ENCODE measurements around the gene MISP.
"Not testable (repeated sequence)": the region's sequence is repeated elsewhere in the genome, so short reads cannot be mapped to it uniquely, and the experiment has no call there.

Gene MISP

DNA sequence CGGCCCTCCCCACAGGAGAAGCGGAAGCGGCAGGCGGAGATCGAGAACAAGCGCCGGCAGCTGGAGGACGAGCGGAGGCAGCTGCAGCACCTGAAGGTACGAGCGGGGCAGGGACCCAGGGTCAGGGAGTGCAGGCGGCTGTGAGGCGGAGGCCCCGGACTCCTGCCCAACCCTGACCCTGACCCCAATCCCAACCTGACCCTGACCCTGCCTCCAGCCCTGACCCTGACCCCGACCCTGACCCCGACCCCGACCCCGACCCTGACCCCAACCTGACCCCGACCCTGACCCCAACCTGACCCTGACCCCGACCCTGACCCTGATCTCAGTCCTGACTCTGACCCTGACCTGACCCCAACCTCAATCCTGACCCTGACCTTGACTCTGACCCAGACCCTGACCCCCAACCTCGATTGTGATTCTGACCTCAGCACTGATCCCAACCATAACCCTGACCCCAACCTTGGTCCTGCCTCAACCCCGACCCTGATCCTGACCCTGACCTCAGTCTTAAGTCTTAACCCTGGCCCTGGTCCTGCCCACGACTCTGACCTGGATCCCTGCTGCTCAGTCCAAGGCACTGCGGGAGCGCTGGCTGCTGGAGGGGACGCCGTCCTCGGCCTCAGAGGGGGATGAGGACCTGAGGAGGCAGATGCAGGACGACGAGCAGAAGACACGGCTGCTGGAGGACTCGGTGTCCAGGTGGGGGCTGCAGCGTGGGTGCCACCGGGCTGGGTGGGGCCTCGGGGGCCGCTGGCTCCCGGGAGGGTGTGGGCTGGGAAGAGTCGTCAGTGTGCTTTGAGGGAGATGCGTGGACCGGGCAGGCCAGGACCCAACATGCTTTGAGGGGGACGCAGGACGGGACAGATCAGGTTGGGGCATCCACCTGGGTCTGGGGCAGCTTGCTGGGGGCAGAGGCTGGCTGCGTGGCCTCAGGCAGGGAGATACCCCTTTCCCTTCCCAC lies 23.6 kb upstream of the MISP start:
- no peak for DNase-seq

DNA sequence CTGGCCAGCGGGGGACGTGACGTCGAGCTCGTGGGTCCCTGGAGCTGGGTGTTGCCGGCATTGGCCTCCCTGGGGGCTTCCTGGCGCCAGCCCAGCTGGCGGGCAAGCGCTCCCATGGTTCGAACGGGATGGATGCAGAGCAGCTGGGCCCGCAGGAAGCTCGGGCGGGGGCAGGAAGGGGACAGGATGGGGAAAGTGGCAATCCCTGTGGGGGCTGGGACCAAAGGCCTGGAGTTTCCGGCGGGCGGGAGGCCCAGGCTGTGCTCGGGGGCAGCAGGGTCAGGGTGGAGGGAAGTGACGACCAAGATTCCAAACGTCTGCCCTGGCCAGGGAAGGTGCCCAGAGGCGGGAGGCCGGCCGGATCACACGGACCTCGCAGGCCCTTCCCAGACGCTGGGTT lies 22.9 kb upstream of the MISP start:
- DNase-seq = no peak

DNA sequence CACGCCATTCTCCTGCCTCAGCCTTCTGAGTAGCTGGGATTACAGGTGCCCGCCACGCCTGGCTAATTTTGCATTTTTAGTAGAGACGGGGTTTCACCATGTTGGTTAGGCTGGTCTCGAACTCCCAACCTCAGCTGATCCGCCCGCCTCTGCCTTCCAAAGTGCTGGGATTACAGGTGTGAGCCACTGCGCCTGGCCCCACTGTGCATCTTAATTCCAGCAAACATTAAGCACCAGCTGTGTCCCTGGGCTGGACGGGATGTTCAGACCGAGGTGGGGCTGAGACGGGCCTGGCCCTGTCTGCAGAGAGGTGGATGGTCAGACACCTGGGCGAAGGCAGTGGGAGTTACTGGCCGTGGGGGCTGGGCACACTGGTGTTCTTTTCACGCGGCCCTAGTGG lies 21.3 kb upstream of the MISP start:
- not testable (repeated sequence) for DNase-seq

- no peak for DNase-seq
These were observed 20.8 kb upstream of the MISP start for GRCh38 chr19:729965-730668.

GRCh38 chr19:731000-731399 lies 19.9 kb upstream of the MISP start:
- DNase-seq = no peak

- no peak for DNase-seq
These were observed 18.5 kb upstream of the MISP start for GRCh38 chr19:732148-733069.

DNA sequence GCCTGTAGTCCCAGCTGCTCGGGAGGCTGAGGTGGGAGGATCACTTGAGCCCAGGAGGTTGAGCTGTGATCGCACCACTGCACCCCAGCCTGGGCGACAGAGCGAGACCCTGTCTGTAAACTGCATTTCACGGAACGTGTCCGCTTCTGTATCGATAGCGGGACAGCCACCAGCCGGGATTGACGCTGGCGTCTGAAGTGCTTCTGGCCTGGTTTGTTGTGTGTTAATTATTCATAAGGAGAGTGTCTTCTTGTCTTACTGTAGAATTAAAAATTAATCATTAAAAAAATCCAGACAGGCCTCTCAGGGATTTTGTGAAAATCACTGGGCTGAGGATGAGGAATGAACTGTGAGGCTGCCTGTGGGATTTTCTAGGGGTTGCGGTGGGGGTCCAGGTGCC lies 16.2 kb upstream of the MISP start:
- DNase-seq = no peak

GRCh38 chr19:736125-736524 lies 14.8 kb upstream of the MISP start:
- DNase-seq = no peak

DNA sequence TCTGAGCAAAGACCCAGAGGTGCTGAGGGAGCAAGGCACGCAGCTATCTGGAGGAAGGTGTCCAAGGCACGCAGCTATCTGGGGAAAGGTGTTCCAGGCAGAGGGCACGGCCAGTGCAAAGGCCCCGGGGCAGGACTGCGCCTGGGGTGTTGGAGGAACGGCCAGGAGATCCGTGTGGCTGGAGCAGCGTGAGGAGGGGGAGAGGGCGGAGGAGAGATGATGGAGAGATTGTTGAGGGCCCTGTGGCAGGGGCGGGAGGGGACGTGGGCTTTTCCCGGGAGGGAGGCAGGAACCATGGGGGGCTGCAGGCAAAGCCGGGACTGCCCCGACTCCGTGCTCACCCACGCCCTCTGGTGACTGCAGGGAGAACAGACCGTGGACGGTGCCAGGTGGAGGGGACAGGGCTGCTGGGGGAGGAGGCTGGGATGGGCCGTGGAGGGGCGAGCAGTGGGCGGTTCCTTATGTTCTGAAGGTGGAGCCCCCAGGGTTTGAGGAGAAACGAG lies 13.3 kb upstream of the MISP start:
- peak; percentile 46 to 63 for DNase-seq

DNA sequence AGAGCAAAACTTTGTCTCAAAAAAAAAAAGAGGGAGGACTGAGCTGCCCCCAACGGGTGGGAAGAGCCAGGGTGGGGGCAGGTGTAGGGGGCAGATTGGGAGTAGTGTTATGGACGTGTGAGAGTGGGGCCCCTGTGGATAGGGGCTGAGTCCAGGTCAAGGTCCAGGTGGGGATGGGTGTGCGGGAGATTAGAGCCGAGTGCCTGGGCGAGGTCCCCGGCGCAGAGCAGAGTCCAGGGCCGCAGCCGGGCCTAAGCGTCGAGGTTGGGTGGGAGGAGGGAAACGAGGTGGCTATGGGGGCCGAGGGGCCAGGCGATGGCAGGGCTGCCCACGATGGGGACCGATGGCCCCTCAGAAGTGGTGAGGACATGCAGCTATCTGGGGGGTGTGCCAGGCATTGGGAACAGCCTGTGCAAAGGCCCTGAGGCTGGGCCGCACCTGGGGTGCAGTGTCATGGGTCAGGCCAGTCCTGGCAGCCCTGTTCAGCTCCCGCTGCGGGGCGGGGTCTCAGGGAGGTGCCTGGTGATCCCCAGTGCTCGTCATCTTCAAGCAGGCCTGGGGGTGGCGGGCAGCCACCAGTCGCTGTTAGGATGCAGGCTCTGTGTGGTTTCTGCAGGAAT lies 12.3 kb upstream of the MISP start:
- no peak for DNase-seq

DNA sequence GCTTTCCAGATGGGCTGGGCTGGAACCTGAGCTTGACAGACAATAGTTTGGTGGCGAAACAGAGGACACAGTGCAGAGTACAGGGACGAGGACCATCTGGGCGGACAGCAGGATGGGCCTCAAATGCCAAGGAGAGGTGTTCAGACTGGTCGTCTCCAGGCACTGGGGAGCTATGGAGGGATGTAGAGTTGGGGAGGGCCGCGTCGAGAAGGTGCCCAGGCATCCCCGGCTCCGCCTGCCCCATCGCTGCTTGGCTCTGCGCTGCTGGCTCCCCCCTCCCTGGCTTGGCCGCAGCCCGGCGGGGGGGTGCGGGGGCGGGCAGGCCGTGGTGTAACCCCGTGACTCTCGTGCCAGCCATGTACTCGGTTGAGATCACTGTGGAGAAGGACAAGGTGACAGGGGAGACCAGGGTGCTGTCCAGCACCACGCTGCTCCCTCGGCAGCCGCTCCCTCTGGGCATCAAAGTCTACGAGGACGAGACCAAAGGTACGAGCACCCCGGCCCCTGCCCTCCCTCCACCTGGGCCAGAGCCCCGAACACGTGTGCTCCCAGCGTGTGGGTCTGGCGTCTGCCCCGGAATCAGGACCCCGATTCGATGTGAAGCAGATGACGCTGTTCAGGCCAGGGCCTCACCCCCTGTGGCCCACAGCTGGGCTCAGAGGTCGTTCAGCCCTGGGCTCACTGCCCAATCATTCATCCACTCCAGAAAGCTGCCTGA lies 10.8 kb upstream of the MISP start:
- DNase-seq = no peak

- DNase-seq = not testable (repeated sequence)
These were observed 10.0 kb upstream of the MISP start for GRCh38 chr19:740816-741505.

GRCh38 chr19:741506-742131 lies 9.3 kb upstream of the MISP start:
- peak in 1 of 2 donors; percentile 27 for DNase-seq

DNA sequence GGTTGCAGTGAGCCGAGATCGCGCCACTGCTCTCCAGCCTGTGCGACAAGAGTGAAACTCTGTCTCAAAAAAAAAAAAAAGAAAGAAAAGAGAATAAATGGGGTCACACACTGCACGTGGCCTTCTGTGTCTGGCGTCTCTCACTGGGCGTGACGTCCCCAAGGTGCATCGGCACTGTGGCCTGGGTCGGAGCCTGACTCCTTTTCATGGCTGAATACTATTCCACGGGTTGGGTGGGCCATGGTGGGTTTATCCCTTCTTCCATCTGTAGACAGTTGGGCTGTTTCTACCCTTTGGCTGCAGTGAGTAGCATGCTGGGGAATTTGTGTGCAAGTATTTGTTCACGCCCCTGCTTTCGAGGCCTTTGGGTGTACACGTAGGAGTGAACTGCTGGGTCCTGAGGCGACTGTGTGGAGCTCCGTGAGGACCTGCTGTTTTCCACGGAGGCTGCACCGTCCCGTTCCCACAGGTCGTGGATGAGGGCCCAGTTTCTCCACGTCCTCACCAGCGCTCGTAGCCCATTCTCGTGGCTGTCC lies 8.3 kb upstream of the MISP start:
- DNase-seq = no peak

DNA sequence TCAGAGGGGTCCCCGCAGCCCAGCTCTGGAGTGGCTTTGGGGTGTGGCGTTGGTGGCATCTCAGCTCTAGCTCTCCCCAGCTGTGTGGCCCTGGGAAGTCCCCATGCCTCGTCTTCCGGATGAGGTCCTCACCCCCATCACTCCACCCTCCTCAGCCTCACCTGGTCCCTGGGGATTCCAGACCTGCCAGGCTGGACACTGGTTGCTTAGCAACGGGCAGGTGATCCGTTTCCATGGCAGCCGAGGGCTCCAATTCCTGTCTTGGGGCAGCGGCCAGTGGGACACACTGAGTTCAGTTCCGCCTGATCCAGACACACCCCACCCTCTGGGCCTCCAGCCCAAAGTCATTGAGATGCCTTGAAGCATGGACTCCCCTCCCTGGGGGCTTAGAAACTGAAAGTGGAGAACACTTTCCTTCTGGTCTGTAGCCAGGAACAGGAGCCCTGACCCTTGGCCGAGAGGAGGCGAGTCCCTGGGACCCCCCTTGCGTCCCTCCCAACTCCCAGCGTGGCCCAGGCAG lies 7.7 kb upstream of the MISP start:
- DNase-seq = no peak

DNA sequence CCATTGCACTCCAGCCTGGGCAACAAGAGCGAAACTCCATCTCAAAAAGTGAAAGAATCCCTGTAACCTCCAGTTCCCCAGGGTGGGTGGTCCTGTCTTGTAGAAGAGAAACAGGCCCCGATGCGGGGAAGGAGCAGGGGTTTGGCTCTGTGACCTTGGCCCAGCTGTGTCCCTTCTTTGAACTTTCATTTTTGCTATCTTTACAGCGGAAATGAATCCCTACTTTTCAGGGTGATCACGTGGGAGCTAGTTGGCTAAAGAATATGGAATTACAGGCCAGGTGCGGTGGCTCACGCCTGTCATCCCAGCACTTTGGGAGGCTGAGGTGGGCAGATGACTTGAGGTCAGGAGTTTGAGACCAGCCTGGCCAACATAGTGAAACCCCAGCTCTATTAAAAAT lies 5.8 kb upstream of the MISP start:
- not testable (repeated sequence) for DNase-seq

DNA sequence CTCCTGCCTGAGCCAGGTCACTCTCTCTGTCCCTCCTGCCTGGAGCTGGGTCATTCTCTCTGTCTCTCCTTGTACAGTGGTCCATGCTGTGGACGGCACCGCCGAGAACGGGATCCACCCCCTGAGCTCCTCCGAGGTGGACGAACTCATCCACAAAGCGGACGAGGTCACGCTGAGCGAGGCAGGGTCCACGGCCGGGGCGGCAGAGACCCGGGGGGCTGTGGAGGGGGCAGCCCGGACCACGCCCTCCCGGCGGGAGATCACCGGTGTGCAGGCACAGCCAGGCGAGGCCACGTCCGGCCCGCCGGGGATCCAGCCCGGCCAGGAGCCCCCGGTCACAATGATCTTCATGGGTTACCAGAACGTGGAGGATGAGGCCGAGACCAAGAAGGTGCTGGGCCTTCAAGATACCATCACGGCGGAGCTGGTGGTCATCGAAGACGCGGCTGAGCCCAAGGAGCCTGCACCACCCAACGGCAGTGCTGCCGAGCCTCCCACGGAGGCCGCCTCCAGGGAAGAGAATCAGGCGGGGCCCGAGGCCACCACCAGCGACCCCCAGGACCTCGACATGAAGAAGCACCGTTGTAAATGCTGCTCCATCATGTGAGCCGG lies 4.6 kb upstream of the MISP start:
- DNase-seq = no peak

DNA sequence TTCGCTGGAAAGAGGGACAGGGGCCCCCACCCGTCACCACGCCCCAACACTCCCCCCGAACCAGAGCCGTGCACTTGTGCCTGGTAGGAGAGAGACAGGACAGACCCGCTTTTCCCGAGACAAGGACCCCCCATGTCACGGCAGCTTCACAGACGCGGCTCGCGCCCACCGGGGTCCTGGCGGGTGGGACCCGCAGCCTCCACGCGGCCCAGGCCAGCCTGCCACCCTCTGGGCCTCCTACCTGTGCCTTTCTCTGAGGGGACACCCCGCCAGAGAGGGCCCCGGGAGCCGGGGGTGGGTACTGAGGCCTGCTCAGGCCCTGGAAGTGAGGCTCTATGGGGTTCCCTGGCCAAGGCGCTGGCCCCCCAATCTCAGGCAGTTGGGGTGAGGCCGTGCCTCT lies 4.0 kb upstream of the MISP start:
- no peak for DNase-seq

DNA sequence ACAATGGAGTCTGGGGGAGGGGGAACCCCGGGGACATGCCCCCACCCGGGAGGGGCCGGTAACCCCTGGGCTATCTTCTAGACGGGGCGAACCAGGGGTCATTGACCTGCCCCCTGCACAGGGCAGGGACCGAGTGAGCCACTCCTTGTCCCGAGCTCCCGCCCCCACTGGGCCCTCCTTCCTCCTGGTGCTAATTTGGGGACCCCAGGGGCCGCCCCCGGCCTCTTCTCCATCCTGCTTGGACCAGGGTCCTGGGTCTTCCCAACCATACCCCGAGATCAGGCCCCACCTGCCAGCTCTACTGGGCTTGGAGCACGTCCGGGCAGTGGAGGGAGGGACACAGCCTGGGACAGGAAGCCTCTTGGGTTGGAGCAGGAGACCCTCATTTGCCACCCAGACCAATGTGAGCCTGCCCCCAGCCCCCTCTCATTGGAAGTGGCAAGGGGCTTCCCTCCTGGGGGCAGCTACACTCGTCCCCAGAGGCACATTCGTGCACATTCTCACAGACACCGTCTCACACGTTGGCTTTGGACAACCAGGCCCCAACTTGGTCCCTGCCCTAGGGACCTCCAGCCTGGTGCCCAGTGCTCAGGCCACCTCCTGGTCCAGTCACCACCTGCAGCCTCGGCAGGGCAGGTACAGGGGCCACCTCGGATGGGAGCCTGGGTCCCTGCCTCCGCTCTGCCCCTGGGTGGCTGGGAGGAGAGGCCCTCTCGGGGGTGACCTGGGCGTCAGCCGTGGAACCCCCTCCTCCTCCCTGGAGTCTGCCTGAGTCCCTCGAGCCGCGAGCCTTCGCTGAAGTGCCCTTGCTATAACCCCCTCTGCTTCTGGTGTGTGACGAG lies 3.3 kb upstream of the MISP start:
- no peak for DNase-seq
